K562 (cell line): ENCODE results near the gene SETDB1. TPM values are rescaled to one million over a fixed set of nuclear protein-coding genes. Genes with fewer than 3 reads are reported as not detected.

ENCODE experiments used
- FIP1L1 ChIP-seq: fragments of 200-400 bp; formaldehyde crosslinking; IDR thresholded peaks from 2 replicates; pipeline ENCODE4 v1.6.1; 2018; ENCODE audit warnings: mild to moderate bottlenecking, low read depth, low read length; ENCODE audit not compliant: poor library complexity, severe bottlenecking
- HDGF ChIP-seq: fragments of 450-650 bp; IDR thresholded peaks from 2 replicates; pipeline ENCODE4 v1.6.1; 2016
- HNRNPL ChIP-seq: fragments of 200-400 bp; formaldehyde crosslinking; IDR thresholded peaks from 2 replicates; pipeline ENCODE4 v1.6.1; 2017; ENCODE audit warnings: low read depth, mild to moderate bottlenecking, low read length
- RBFOX2 ChIP-seq: fragments of 200-400 bp; formaldehyde crosslinking; IDR thresholded peaks from 2 replicates; pipeline ENCODE4 v1.6.1; 2017; ENCODE audit warnings: low read depth, mild to moderate bottlenecking, low read length, moderate library complexity
- ZNF780A ChIP-seq: fragments of 250-450 bp; sonication (Bioruptor Pico); IDR thresholded peaks from 2 replicates; pipeline ENCODE4 v1.5.0; 2021; ENCODE audit warnings: mild to moderate bottlenecking
- polyA plus RNA-seq, 8 experiments: library from polyadenylated mRNA; depleted of rRNA in 4 of 8; stranded (reverse) in 5 of 8; unstranded in 3 of 8; fragments of >200 nt; fragmentation: Nextera tagmentation in 2 of 8; fragmentation: Illumina TruSeq in 1 of 8; extraction: Ambion mirVana in 2 of 8; extraction: Trizol in 1 of 8; gene quantifications; 2 replicates each; pipeline versions ENCODE4 v1.2.1 to v1.2.3, GENCODE V29; 2011 to 2014; ENCODE audit warnings: inconsistent platforms in 1 of 8, missing spikeins in 1 of 8
- total RNA-seq, 7 experiments: library from RNA; depleted of rRNA in 6 of 7; stranded (reverse); fragments of >200 nt in 6 of 7; fragmentation: Illumina TruSeq in 2 of 7; extraction: Trizol in 2 of 7; gene quantifications; 2 replicates each; pipeline versions ENCODE4 v1.2.1 to v1.2.3, GENCODE V29; 2011 to 2021; ENCODE audit warnings: low replicate concordance in 1 of 7
- TF ChIP-seq, protein P1 (sequence below): sonication (generic); formaldehyde crosslinking; IDR thresholded peaks from 2 replicates; pipeline ENCODE4 v1.8.1; 2022; ENCODE audit warnings: missing genetic modification reagents
- TF ChIP-seq, protein P2 (sequence below), 2 experiments: fragments of 250-450 bp in 1 of 2; fragments of 450-650 bp in 1 of 2; sonication (Bioruptor Pico) in 1 of 2; IDR thresholded peaks; 2 replicates each; pipeline versions ENCODE4 v1.6.1 to v1.8.0; 2016 to 2021; ENCODE audit warnings: mild to moderate bottlenecking in 2 of 2, moderate library complexity in 2 of 2, missing compliant biosample characterization in 1 of 2, missing genetic modification characterization in 1 of 2

The SETDB1 gene
- total and polyA plus RNA-seq, 9 of the 15 experiments (the other 6 are each of a cell fraction or from before 2014, with no cell fraction given) = 21.5 to 64.4 (median 42.0) TPM

DNA sequence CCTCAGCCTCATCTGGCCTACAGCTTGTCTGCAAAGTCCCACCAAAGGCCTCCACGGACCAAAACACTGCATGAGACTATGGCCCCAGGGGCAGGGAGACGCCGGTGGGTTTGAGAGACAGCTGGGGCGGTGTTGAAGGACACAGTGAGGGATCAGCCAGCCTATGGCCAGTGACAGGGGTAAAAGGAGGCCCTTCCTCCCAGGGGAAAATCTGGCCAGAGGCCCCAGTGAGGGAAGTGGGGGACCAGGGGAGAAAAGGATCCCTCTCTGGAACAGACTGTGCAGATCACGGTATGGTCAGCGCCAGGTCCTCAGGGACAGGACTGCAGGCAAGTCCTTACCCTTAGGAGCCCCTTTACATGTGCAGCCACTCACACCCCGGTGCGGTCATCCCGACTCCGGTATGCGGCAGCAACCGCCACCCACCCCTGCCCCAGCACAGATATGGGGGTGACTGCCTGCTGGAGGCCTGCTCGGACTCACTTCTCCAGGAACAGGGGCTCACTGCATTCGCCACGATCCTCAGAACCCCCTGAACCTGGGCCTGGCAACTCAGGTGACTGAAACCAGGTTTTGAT, 47.2 kb downstream of the SETDB1 start (continued):
- TF ChIP-seq, protein P1, sequence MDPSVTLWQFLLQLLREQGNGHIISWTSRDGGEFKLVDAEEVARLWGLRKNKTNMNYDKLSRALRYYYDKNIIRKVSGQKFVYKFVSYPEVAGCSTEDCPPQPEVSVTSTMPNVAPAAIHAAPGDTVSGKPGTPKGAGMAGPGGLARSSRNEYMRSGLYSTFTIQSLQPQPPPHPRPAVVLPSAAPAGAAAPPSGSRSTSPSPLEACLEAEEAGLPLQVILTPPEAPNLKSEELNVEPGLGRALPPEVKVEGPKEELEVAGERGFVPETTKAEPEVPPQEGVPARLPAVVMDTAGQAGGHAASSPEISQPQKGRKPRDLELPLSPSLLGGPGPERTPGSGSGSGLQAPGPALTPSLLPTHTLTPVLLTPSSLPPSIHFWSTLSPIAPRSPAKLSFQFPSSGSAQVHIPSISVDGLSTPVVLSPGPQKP = no peak
- TF ChIP-seq HNRNPL (no peak), FIP1L1 (no peak), RBFOX2 (peak; percentile 67), HDGF (no peak), ZNF780A (CRISPR knock-in tag) (no peak)
- TF ChIP-seq, protein P2, sequence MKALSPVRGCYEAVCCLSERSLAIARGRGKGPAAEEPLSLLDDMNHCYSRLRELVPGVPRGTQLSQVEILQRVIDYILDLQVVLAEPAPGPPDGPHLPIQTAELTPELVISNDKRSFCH (CRISPR knock-in tag; IDR thresholded peaks at IDR 0.05) = no peak
- TF ChIP-seq, protein P2 (tag; IDR thresholded peaks at IDR 0.05) = no peak
